Measurements from ENCODE around the gene TSPYL1. TPM values are rescaled to one million over a fixed set of nuclear protein-coding genes. Genes with fewer than 3 reads are reported as not detected.
"Not testable (repeated sequence)": the region's sequence is repeated elsewhere in the genome, so short reads cannot be mapped to it uniquely, and the experiment has no call there.

The TSPYL1 gene
- total RNA-seq, 2 donors from 2014 or later = 73.4 to 80.6 TPM

GRCh38 chr6:116287689-116288282 is 8.1 kb upstream of the TSPYL1 start:
- H3K27me3 Mint-ChIP-seq (ENCODE audit: insufficient read depth) = no peaks in the 10 kb centered on the region
- no peak overlapping the region for H3K9ac ChIP-seq (ENCODE audit: extremely low read depth, low read length, poor library complexity, severe bottlenecking)
- H3K9me3 Mint-ChIP-seq = peaks cover 5% of the 10 kb centered on the region
- no peaks in the 10 kb centered on the region for H3K4me1 ChIP-seq (ENCODE audit: control insufficient read depth, insufficient read depth, low read length)
- H3K36me3 Mint-ChIP-seq (ENCODE audit: low read depth) = no peaks in the 10 kb centered on the region
- 93% methylated on average over 2 of the region's 2 CpGs; no CpG with 5 or more reads in 1 of the 2 experiments for WGBS, 2 experiments (ENCODE audit: insufficient coverage in 1 of 2, insufficient read length in 1 of 2)
- H3K27ac Mint-ChIP-seq = no peak overlapping the region
- no peak for DNase-seq
- H3K9me3 ChIP-seq (ENCODE audit: control insufficient read depth, low read length) = no peaks in the 10 kb centered on the region
- no peaks in the 10 kb centered on the region for H3K27me3 ChIP-seq (ENCODE audit: control insufficient read depth, insufficient read depth, low read length, poor library complexity, severe bottlenecking)
- H3K4me1 Mint-ChIP-seq = peaks cover 3% of the 10 kb centered on the region
- H3K4me3 Mint-ChIP-seq = no peak overlapping the region
- TF ChIP-seq, protein P1, sequence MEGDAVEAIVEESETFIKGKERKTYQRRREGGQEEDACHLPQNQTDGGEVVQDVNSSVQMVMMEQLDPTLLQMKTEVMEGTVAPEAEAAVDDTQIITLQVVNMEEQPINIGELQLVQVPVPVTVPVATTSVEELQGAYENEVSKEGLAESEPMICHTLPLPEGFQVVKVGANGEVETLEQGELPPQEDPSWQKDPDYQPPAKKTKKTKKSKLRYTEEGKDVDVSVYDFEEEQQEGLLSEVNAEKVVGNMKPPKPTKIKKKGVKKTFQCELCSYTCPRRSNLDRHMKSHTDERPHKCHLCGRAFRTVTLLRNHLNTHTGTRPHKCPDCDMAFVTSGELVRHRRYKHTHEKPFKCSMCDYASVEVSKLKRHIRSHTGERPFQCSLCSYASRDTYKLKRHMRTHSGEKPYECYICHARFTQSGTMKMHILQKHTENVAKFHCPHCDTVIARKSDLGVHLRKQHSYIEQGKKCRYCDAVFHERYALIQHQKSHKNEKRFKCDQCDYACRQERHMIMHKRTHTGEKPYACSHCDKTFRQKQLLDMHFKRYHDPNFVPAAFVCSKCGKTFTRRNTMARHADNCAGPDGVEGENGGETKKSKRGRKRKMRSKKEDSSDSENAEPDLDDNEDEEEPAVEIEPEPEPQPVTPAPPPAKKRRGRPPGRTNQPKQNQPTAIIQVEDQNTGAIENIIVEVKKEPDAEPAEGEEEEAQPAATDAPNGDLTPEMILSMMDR (conservative IDR thresholded peaks at IDR 0.05) = peak; percentile 97
- H3K36me3 ChIP-seq (ENCODE audit: control insufficient read depth, insufficient read depth, low read length) = no peaks in the 10 kb centered on the region
- no peak overlapping the region for H3K27ac ChIP-seq (ENCODE audit: low read depth, low read length)
- H3K4me3 ChIP-seq (ENCODE audit: low read length) = no peak overlapping the region

DNA sequence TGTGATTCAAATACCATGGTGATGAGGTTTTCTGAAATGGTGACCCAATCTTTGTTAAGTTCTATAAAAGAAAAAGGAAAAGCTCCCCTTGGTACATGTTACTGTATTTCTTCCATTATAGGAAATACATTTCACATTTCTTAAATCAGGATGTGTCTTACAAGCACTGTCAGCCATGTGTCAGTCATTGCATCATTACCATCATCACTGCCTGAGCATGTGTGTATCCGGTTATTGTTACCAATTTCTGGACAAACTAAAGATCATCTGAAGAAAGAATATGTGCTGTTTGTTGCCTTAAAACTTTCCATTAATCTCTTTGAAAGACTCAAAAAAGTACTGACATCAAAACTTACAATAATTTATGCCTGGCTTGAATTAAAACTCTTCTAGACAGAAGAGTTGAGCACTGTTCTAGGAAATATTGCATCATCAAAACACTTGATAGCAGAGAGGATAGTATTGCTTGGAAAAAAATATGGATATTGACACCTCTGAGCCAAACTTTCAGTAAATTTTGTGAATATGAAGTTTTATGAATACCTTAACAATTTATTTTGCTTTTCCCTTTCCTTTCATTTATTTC is 7.1 kb upstream of the TSPYL1 start:
- DNase-seq = no peak
- Mint-ChIP-seq H3K27me3 (ENCODE audit: insufficient read depth) (no peaks in the 10 kb centered on the region), H3K36me3 (ENCODE audit: low read depth) (no peaks in the 10 kb centered on the region), H3K4me3 (no peak overlapping the region), H3K4me1 (peaks cover 3% of the 10 kb centered on the region), H3K27ac (no peak overlapping the region), H3K9me3 (peaks cover 5% of the 10 kb centered on the region)
- TF ChIP-seq, protein P1 (conservative IDR thresholded peaks at IDR 0.05) = no peak
- Histone ChIP-seq H3K27ac (ENCODE audit: low read depth, low read length) (no peak overlapping the region), H3K9me3 (ENCODE audit: control insufficient read depth, low read length) (no peaks in the 10 kb centered on the region), H3K27me3 (ENCODE audit: control insufficient read depth, insufficient read depth, low read length, poor library complexity, severe bottlenecking) (no peaks in the 10 kb centered on the region), H3K4me1 (ENCODE audit: control insufficient read depth, insufficient read depth, low read length) (no peaks in the 10 kb centered on the region), H3K4me3 (ENCODE audit: low read length) (no peak overlapping the region), H3K36me3 (ENCODE audit: control insufficient read depth, insufficient read depth, low read length) (no peaks in the 10 kb centered on the region), H3K9ac (ENCODE audit: extremely low read depth, low read length, poor library complexity, severe bottlenecking) (no peak overlapping the region)
- 80 to 100% methylated on average over 1 of the region's 1 CpG for WGBS, 2 experiments (ENCODE audit: insufficient coverage in 1 of 2, insufficient read length in 1 of 2)

GRCh38 chr6:116284984-116285383 is 5.3 kb upstream of the TSPYL1 start:
- not testable (repeated sequence) for H3K36me3 ChIP-seq (ENCODE audit: control insufficient read depth, insufficient read depth, low read length); H3K9me3 ChIP-seq (ENCODE audit: control insufficient read depth, low read length); H3K27me3 ChIP-seq (ENCODE audit: control insufficient read depth, insufficient read depth, low read length, poor library complexity, severe bottlenecking); H3K4me1 ChIP-seq (ENCODE audit: control insufficient read depth, insufficient read depth, low read length); H3K27me3 Mint-ChIP-seq (ENCODE audit: insufficient read depth); H3K4me3 ChIP-seq (ENCODE audit: low read length); H3K27ac Mint-ChIP-seq; DNase-seq; H3K9ac ChIP-seq (ENCODE audit: extremely low read depth, low read length, poor library complexity, severe bottlenecking); H3K27ac ChIP-seq (ENCODE audit: low read depth, low read length); H3K9me3 Mint-ChIP-seq; H3K4me1 Mint-ChIP-seq; H3K36me3 Mint-ChIP-seq (ENCODE audit: low read depth); H3K4me3 Mint-ChIP-seq
- WGBS, 2 experiments (ENCODE audit: insufficient coverage in 1 of 2, insufficient read length in 1 of 2) = 94% methylated on average over 4 of the region's 4 CpGs; no CpG with 5 or more reads in 1 of the 2 experiments

Data from endodermal cell (in vitro differentiated cells).